H1 (cell line): Measurements from ENCODE around the gene SYT6. TPM values are rescaled to one million over a fixed set of nuclear protein-coding genes. Genes with fewer than 3 reads are reported as not detected.

Experiments used
- CBX8 ChIP-seq: fragments of 300-800, 300-1000 bp; sonication (generic); IDR thresholded peaks from 2 replicates; pipeline ENCODE4 v1.7.1; 2016; ENCODE audit warnings: low read depth, low read length, borderline replicate concordance
- CEBPB ChIP-seq: IDR thresholded peaks from 2 replicates; pipeline ENCODE4 v1.6.1; 2012; ENCODE audit warnings: low read depth, low read length
- EP300 ChIP-seq, 2 experiments: IDR thresholded peaks; 1 replicate in 1 of 2; 2 replicates in 1 of 2; pipeline ENCODE4 v1.6.1; 2011 to 2012; ENCODE audit warnings: low read depth in 2 of 2, low read length in 2 of 2, mild to moderate bottlenecking in 2 of 2, borderline replicate concordance in 1 of 2, inconsistent platforms in 1 of 2, moderate library complexity in 1 of 2
- HDAC2 ChIP-seq, 2 experiments: fragments of 300-600 bp in 1 of 2; sonication (generic) in 1 of 2; IDR thresholded peaks; 2 replicates each; pipeline ENCODE4 v1.6.1; 2011 to 2012; ENCODE audit warnings: low read depth in 2 of 2, low read length in 2 of 2, mild to moderate bottlenecking in 2 of 2, moderate library complexity in 2 of 2, borderline replicate concordance in 1 of 2, inconsistent platforms in 1 of 2
- SP4 ChIP-seq: IDR thresholded peaks from 2 replicates; pipeline ENCODE4 v1.6.1; 2012; ENCODE audit warnings: low read length, inconsistent platforms
- SRF ChIP-seq: IDR thresholded peaks from 2 replicates; pipeline ENCODE4 v1.6.1; 2011; ENCODE audit warnings: mild to moderate bottlenecking, low read depth, low read length, moderate library complexity
- polyA plus RNA-seq, 7 experiments: library from polyadenylated mRNA; depleted of rRNA in 3 of 7; stranded (reverse) in 5 of 7; unstranded in 2 of 7; fragments of >200 nt in 5 of 7; fragments of 200-250 nt in 2 of 7; gene quantifications; 1 replicate in 5 of 7; 2 replicates in 1 of 7; 4 replicates in 1 of 7; pipeline versions ENCODE4 v1.2.1 to v1.2.3, GENCODE V29; 2011 to 2013; ENCODE audit warnings: missing spikeins in 2 of 7, mixed read lengths in 2 of 7
- total RNA-seq: library from RNA; stranded (reverse); fragmentation: NEBNext Ultra II Directional; extraction: Animal tissue kit (Norgen Biotek cat#: 25700); gene quantifications from 2 replicates; pipeline ENCODE4 v1.2.1, GENCODE V29; 2021

Gene SYT6
- total and polyA plus RNA-seq, 2 of the 8 experiments (the other 6 are each of a cell fraction or from before 2014, with no cell fraction given), result 33.7 to 83.5 TPM

DNA sequence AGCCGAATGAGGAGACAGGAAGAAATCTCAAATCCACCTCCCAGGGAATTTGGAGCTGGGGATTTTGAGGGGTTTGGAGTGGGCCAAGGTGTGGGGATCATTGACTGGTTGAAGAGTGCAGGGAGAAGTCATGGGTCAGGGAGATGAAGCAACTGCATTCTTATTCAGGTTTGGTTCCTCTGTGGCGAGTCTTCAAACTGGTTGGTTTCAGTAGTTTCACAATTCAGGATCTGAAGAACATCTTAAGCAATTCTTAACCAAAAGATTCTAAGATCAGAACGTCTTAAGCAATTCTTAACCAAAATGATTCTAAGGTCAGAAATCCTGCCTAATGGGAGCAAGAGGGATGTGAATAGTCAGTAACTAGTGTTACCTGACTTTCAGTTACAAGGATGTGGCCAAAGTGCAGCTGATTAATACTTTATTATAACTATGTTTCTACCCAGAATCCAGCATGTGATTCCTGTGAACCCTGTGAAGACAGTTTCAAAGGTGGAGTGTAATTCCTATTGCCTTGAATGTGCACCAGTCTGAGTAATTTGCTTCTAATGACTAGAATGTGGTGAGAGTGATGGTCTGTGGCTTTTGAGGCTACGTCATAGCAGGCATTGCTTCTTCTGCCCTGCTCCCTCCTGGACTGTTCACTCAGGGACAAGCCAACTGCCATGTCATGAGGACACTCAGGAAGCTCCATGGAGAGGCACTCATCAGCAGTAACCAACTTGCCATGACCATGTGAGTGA, 113.2 kb downstream of the SYT6 start (continued):
- TF ChIP-seq CEBPB (no peak), HDAC2 (IDR thresholded peaks at IDR 0.05; ENCODE audit: borderline replicate concordance in 1 of 2, low read depth in 2 of 2, low read length in 2 of 2) (no peak), CBX8 (no peak), SP4 (no peak), EP300 (IDR thresholded peaks at IDR 0.05; ENCODE audit: borderline replicate concordance in 1 of 2, low read depth in 2 of 2, low read length in 2 of 2) (no peak), SRF (no peak)

Other genes starting within 250 kb of the SYT6 start
- gene AP4B1, start 249.1 kb downstream of the SYT6 start, total RNA-seq, result 8.9 and 11.7 TPM in 2 replicates
- 7.5 and 9.0 TPM in 2 replicates for gene AP4B1, start 249.1 kb downstream of the SYT6 start, polyA plus RNA-seq (2011; rRNA removed)
- 11.0 TPM in 2 replicates for gene DCLRE1B, start 248.5 kb downstream of the SYT6 start, total RNA-seq
- 5.5 and 7.8 TPM in 2 replicates for gene DCLRE1B, start 248.5 kb downstream of the SYT6 start, polyA plus RNA-seq (2011; rRNA removed)
- gene HIPK1, start 224.5 kb downstream of the SYT6 start, total RNA-seq, result 63.0 and 64.3 TPM in 2 replicates
- 40.4 and 46.2 TPM in 2 replicates for gene HIPK1, start 224.5 kb downstream of the SYT6 start, polyA plus RNA-seq (2011; rRNA removed)
- gene OLFML3, start 174.4 kb downstream of the SYT6 start, total RNA-seq, result 55.3 and 56.0 TPM in 2 replicates
- gene OLFML3, start 174.4 kb downstream of the SYT6 start, polyA plus RNA-seq (2011; rRNA removed), result 72.1 and 72.3 TPM in 2 replicates